Fibroblast of skin of right biceps (primary cell): Measurements from ENCODE around the gene ADPRH.

ENCODE experiments used
- DNase-seq: peaks from one replicate; pipeline ENCODE4 v3.0.0-alpha.2; 2013

The ADPRH gene

GRCh38 chr3:119631516-119631915, 52.2 kb downstream of the ADPRH start:
- peak; percentile 41 for DNase-seq

- DNase-seq, result no peak
These were observed 52.9 kb downstream of the ADPRH start for GRCh38 chr3:119632216-119632615.

- DNase-seq, result no peak
These were observed 53.5 kb downstream of the ADPRH start for GRCh38 chr3:119632829-119633228.

GRCh38 chr3:119635719-119636118, 56.4 kb downstream of the ADPRH start:
- no peak for DNase-seq

GRCh38 chr3:119636249-119636648, 57.0 kb downstream of the ADPRH start:
- DNase-seq, result peak; percentile 55

GRCh38 chr3:119636891-119637611, 57.8 kb downstream of the ADPRH start:
- DNase-seq, result no peak

- DNase-seq, result peak; percentile 97
These were observed 58.6 kb downstream of the ADPRH start for GRCh38 chr3:119637679-119638477.
